Stimulated activated CD4-positive, alpha-beta T cell treated with anti-CD3 and anti-CD28 coated beads, Interleukin-2, amount 100 ng/mL, for 48 hours (primary cell): ENCODE data around the gene CLEC16A.

Experiments
- DNase-seq, 2 donors: peaks; one replicate each; pipeline ENCODE4 v3.0.0-alpha.2; 2020

The CLEC16A gene

GRCh38 chr16:11047057-11047456 is 102.7 kb downstream of the CLEC16A start:
- no peak for DNase-seq

DNA sequence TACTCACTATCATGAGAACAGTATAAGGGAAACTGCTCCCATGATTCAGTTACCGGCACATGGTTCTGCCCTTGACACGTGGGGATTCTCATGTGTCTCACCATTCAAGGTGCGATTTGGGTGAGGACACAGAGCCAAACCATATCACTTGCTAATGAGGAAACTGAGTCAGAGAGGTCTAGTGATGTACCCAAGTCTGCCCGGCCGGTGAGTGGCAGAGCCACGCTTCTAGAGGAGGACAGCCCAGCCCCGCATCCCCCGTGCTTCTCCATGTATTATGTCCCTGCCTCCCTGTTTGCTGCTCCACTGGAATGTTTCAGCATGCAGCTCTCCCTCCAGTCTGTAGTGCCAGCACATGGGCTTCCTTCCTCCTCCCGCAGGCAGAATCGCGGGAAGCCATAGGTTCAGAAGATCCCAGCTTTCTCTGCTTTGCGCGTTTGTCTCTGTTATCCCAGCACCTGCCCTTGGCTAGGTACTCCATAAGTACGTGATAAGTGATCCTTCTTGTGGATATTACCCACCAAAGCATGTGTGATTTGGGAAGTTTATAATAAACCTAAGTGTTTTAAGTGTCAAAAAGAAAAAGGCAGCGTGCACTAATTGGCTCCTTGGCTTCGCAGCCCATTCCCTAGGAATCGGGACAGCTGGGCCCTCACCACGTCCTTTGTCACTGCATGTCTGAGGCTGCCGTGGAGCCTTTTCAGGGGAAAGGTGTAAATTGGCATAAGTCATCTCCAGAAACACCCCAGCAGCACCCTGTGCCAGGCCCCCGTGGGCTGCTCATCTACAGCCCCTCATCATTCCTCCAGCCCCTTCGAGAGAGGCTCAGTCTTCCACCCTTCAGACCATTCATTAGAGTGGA is 103.8 kb downstream of the CLEC16A start:
- no peak for DNase-seq

GRCh38 chr16:11049396-11050059 is 105.2 kb downstream of the CLEC16A start:
- DNase-seq, result no peak

GRCh38 chr16:11050536-11050935 is 106.2 kb downstream of the CLEC16A start:
- no peak for DNase-seq

GRCh38 chr16:11050944-11051343 is 106.6 kb downstream of the CLEC16A start:
- no peak for DNase-seq

DNA sequence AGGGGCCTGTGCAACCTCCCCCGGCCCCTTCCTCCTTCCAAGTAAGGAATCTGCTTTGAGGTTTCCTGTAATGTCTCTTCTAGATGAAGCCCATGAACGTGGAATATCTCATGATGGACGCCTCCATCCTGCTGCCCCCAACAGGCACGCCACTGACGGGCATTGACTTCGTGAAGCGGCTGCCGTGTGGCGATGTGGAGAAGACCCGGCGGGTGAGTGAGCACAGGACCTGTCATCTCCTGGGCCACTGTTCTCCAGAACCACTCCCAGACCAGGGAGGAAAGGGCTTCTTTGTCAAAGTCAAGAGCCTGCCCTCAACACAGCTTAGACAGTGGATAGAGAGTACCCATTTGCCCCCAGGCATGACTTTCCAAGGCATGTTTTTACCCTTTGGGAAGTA is 107.1 kb downstream of the CLEC16A start:
- no peak for DNase-seq

GRCh38 chr16:11051879-11052808 is 107.8 kb downstream of the CLEC16A start:
- DNase-seq, result peak; percentile 62 to 73

- no peak for DNase-seq
These were observed 109.6 kb downstream of the CLEC16A start for GRCh38 chr16:11053916-11054460.

DNA sequence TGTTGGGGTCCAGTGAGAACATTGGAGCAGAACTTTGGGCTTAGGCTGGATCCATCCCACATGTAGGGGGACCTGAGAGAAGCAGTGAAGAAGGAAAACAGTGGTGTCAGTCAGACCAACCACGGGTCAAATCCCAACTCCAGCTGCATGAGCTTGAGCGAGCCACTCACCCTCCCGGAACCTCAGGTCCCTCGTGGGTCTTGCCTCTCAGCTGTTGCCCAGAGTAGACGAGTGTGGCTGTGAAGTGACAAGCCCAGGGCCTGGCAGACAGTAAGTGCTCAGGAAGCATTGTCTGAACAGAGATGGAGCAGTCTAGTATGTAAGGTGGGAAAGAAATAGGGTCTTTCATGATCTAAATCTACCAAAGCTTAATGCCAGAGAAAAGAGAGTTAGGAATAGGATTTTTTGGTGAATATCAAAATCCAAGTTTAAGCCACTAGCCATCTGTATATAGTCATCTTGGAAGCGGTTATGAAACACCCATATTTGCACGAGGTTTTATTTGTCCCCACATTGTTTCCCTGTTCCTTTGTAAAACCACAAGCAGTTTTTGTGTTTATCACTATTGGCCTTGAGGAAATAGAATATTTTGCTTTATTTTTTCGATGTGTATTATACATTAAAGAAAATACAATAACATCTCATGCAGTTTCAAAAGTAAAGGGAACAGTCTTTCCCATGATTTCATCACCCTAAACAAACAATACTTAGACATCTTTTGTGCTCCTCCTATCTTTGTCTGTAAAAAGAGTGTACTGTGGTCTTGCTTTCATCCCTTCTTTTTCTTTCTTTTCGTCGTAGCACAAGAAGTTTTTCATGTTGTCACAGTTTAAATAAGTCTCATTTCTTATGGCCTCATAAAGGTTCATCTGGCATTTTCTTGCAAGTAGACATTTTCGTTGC is 112.0 kb downstream of the CLEC16A start:
- no peak for DNase-seq

DNA sequence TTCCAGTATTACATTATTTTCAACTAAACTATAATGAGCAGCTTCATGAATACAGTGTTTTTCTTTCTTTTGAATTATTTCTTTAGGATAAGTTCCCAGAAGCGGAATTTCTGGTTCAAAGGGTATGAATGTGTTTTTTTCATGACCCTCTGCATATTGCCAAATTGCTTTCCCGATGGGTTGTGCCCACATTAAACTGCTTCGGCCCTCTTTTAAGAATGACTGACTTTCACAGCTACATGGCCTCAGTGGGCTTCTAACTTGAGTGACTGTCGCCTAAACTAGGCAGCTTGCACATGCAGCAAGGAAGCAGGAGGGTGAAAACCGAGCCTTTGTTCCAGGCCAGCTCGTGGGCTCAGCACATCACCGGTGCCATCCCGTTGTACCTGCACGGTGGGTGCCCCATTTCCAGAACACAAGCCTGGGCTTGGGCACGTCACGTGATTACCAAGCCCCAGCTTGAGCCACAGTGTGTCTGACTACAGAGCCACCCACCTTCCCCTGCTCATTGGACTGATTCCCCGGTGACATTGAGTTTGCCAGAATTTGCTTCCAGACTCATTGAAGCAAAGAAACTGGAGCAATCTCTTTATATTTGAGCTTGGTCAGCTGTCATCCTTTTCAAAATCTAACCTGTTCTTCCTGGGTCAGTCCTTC is 112.8 kb downstream of the CLEC16A start:
- DNase-seq, result no peak

- no peak for DNase-seq
These were observed 113.5 kb downstream of the CLEC16A start for GRCh38 chr16:11057711-11058345.

- no peak for DNase-seq
These were observed 114.5 kb downstream of the CLEC16A start for GRCh38 chr16:11058832-11059231.

- DNase-seq, result no peak
These were observed 115.2 kb downstream of the CLEC16A start for GRCh38 chr16:11059588-11059987.

DNA sequence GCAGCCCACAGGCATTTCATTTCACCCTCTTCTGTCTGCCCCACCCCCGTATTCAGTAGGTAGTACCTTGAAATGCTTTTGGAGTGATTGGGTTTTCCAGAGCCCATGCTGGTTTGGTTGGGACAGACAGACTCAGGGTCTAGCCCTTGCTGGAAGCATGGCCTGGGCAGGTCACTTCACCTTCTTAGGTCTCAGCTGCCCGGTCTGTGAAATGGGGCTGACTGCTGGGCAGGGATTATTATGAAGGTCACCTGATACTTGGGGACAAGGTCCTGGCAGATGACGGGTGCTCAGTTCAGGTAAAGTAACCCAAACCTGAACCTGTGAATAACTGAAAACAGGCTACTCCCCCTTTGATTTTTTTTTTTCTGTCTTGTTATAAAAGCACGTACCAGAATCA is 116.0 kb downstream of the CLEC16A start:
- DNase-seq, result no peak

- DNase-seq, result no peak
These were observed 116.5 kb downstream of the CLEC16A start for GRCh38 chr16:11060842-11061241.

GRCh38 chr16:11061629-11062270 is 117.4 kb downstream of the CLEC16A start:
- DNase-seq, result no peak

GRCh38 chr16:11063448-11064201 is 119.3 kb downstream of the CLEC16A start:
- DNase-seq, result no peak

DNA sequence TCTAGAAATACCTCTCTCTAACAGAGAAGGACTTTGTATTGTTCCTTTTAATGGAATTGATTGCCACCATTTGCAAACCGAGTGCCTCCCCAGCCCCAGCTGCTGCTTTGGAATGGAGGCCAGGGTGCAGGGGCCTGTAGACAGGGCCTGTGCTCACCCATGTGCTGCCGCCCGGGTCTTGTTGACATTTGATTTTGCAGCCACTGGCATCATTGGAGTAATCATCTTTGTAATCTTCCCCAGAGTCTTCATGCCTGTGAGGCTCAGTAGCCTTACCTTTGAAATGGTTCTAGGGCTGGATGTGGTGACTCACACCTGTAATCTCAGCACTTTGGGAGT is 119.8 kb downstream of the CLEC16A start:
- no peak for DNase-seq

DNA sequence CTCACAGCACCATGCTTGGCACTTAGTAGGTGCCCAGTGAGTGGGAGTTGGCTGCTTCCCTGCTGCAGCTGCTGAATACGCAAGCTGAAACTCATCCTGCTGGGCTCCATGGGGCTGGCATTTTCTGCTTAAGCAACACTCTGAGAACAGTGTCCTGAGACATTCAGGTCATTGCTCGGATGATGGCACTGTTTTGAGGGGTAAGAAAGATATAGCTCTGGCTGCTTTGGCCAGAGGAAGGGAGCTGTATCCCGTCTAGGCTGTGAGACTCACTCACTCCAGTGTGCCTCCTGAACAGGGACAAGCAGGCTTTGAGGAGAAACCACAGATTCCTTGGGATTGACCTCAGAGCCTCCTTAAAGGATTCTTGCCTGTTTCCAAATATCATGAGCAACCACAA is 120.5 kb downstream of the CLEC16A start:
- DNase-seq, result no peak
